Caco-2 (cell line): Measurements from ENCODE around the gene WWOX. TPM values are rescaled to one million over a fixed set of nuclear protein-coding genes. Genes with fewer than 3 reads are reported as not detected.

Source experiments
- BruUV-seq: library from RNA; stranded (reverse); fragments of 400-500 nt; replicated peaks from 2 replicates; lab custom pipeline; 2021; lab: Mats Ljungman, UMichigan
- CTCF ChIA-PET: fragments of 300-600 bp; sonication (Branson Sonifier 250); formaldehyde crosslinking; loops from one replicate; lab custom pipeline; 2022; ENCODE audit warnings: antibody characterized with exemption; lab: Charles Lee
- POLR2A ChIA-PET: fragments of 300-600 bp; sonication (Branson Sonifier 250); formaldehyde crosslinking; loops from one replicate; lab custom pipeline; 2022; ENCODE audit warnings: antibody characterized with exemption; lab: Charles Lee
- DNase-seq, 2 experiments: peaks; one replicate each; pipeline versions ENCODE4 v3.0.0 to v3.0.0-alpha.2; 2020 to 2022
- H3K27me3 ChIP-seq: replicated peaks from 2 replicates; pipeline ENCODE4 v1.6.0; 2011; ENCODE audit warnings: low read length; ENCODE audit not compliant: control insufficient read depth, insufficient read depth
- H3K36me3 ChIP-seq: 2 replicates; pipeline ENCODE4 v1.5.1; 2011; ENCODE audit warnings: low read length; ENCODE audit not compliant: control insufficient read depth, insufficient read depth
- H3K4me1 ChIP-seq: fragments of 250-450 bp; sonication (Bioruptor Pico); 2 replicates; pipeline ENCODE4 v1.5.1; 2020; ENCODE audit warnings: mild to moderate bottlenecking
- H3K4me3 ChIP-seq: 2 replicates; pipeline ENCODE4 v1.5.1; 2011; ENCODE audit warnings: low read depth, mild to moderate bottlenecking, control low read depth, low read length
- H3K9me3 ChIP-seq: fragments of 250-450 bp; sonication (Bioruptor Pico); 2 replicates; pipeline ENCODE4 v1.5.1; 2020; ENCODE audit warnings: mild to moderate bottlenecking, moderate library complexity
- H3K27ac Mint-ChIP-seq: one replicate; pipeline ENCODE4 v1.8.0; 2022; ENCODE audit warnings: mixed read lengths; ENCODE audit not compliant: unreplicated experiment
- H3K27me3 Mint-ChIP-seq: one replicate; pipeline ENCODE4 v1.8.0; 2022; ENCODE audit warnings: mixed read lengths; ENCODE audit not compliant: insufficient read depth, unreplicated experiment
- H3K36me3 Mint-ChIP-seq: one replicate; pipeline ENCODE4 v1.8.0; 2022; ENCODE audit warnings: mild to moderate bottlenecking, mixed read lengths; ENCODE audit not compliant: insufficient read depth, unreplicated experiment
- H3K4me1 Mint-ChIP-seq: one replicate; pipeline ENCODE4 v1.8.0; 2022; ENCODE audit warnings: low read depth, mixed read lengths; ENCODE audit not compliant: unreplicated experiment
- H3K4me3 Mint-ChIP-seq: one replicate; pipeline ENCODE4 v1.8.0; 2022; ENCODE audit warnings: mild to moderate bottlenecking, moderate library complexity, mixed read lengths; ENCODE audit not compliant: unreplicated experiment
- H3K9me3 Mint-ChIP-seq: one replicate; pipeline ENCODE4 v1.8.0; 2022; ENCODE audit warnings: mixed read lengths; ENCODE audit not compliant: unreplicated experiment
- CTCF ChIP-seq, 2 experiments: fragments of 200-600 bp in 1 of 2; IDR thresholded peaks; 1 replicate in 1 of 2; 2 replicates in 1 of 2; pipeline versions ENCODE4 v1.5.1 to v1.8.0; 2011 to 2022; ENCODE audit warnings: antibody characterized with exemption in 1 of 2, control low read depth in 1 of 2, inconsistent platforms in 1 of 2, low read depth in 1 of 2, low read length in 1 of 2, mild to moderate bottlenecking in 1 of 2, moderate library complexity in 1 of 2; ENCODE audit not compliant: insufficient read depth in 1 of 2, severe bottlenecking in 1 of 2, unreplicated experiment in 1 of 2
- intact Hi-C: fragments of 100-400 bp; cut with micrococcal nuclease; formaldehyde crosslinking; loops from one replicate; pipeline ENCODE4 v1.10.0; 2022; ENCODE audit not compliant: unreplicated experiment
- total RNA-seq: library from RNA; stranded (reverse); gene quantifications from 2 replicates; pipeline ENCODE4 v1.2.3, GENCODE V29; 2022

Gene WWOX
- total RNA-seq, 1 experiment from 2014 or later = 45.0 TPM

- TF ChIP-seq CTCF (IDR thresholded peaks at IDR 0.05; ENCODE audit: insufficient read depth in 1 of 2, low read depth in 1 of 2, low read length in 1 of 2, severe bottlenecking in 1 of 2, unreplicated experiment in 1 of 2) = no peak
- H3K27ac Mint-ChIP-seq = no peak overlapping the region
- Histone ChIP-seq H3K36me3 (no peaks in the 10 kb centered on the region), H3K9me3 (peaks cover 4% of the 10 kb centered on the region), H3K27me3 (no peaks in the 10 kb centered on the region), H3K4me3 (no peak overlapping the region), H3K4me1 (no peaks in the 10 kb centered on the region)
- no TSS peak for BruUV-seq
- POLR2A ChIA-PET = no interaction called here
- no peaks in the 10 kb centered on the region for H3K27me3 Mint-ChIP-seq
- peaks cover 11% of the 10 kb centered on the region for H3K36me3 Mint-ChIP-seq
- CTCF ChIA-PET = no interaction called here
- peaks cover 4% of the 10 kb centered on the region for H3K9me3 Mint-ChIP-seq
- no peak overlapping the region for H3K4me3 Mint-ChIP-seq
- DNase-seq = no peak
- H3K4me1 Mint-ChIP-seq = no peaks in the 10 kb centered on the region
- intact Hi-C loops = no loop called here
Observed at GRCh38 chr16:78469787-78470186, 370.3 kb downstream of the WWOX start.

- Mint-ChIP-seq H3K27me3 (no peaks in the 10 kb centered on the region), H3K4me3 (no peak overlapping the region), H3K27ac (no peak overlapping the region), H3K36me3 (peaks cover 11% of the 10 kb centered on the region), H3K4me1 (no peaks in the 10 kb centered on the region), H3K9me3 (no peaks in the 10 kb centered on the region)
- no TSS peak for BruUV-seq
- no peak for TF ChIP-seq CTCF (IDR thresholded peaks at IDR 0.05; ENCODE audit: insufficient read depth in 1 of 2, low read depth in 1 of 2, low read length in 1 of 2, severe bottlenecking in 1 of 2, unreplicated experiment in 1 of 2)
- H3K4me3 ChIP-seq = no peak overlapping the region
- no peak for DNase-seq
- POLR2A ChIA-PET = no interaction called here
- intact Hi-C loops = no loop called here
- H3K36me3 ChIP-seq = no peaks in the 10 kb centered on the region
- no peaks in the 10 kb centered on the region for H3K4me1 ChIP-seq
- H3K27me3 ChIP-seq = no peaks in the 10 kb centered on the region
- CTCF ChIA-PET = no interaction called here
- no peaks in the 10 kb centered on the region for H3K9me3 ChIP-seq
Observed at GRCh38 chr16:78473031-78473699, 373.7 kb downstream of the WWOX start.

GRCh38 chr16:78474762-78475161 is 375.3 kb downstream of the WWOX start:
- intact Hi-C loops = no loop called here
- H3K27ac Mint-ChIP-seq = no peak overlapping the region
- H3K27me3 Mint-ChIP-seq = no peaks in the 10 kb centered on the region
- H3K4me1 ChIP-seq = no peaks in the 10 kb centered on the region
- ChIA-PET POLR2A (no interaction called here), CTCF (no interaction called here)
- H3K36me3 ChIP-seq = no peaks in the 10 kb centered on the region
- DNase-seq = no peak
- peaks cover 6% of the 10 kb centered on the region for H3K36me3 Mint-ChIP-seq
- no peak for TF ChIP-seq CTCF (IDR thresholded peaks at IDR 0.05; ENCODE audit: insufficient read depth in 1 of 2, low read depth in 1 of 2, low read length in 1 of 2, severe bottlenecking in 1 of 2, unreplicated experiment in 1 of 2)
- BruUV-seq = no TSS peak
- no peak overlapping the region for H3K4me3 Mint-ChIP-seq
- H3K4me3 ChIP-seq = no peak overlapping the region
- no peaks in the 10 kb centered on the region for H3K9me3 ChIP-seq
- H3K4me1 Mint-ChIP-seq = no peaks in the 10 kb centered on the region
- H3K9me3 Mint-ChIP-seq = no peaks in the 10 kb centered on the region
- H3K27me3 ChIP-seq = no peaks in the 10 kb centered on the region
